ENCODE measurements around the gene NUBP1. TPM values are rescaled to one million over a fixed set of nuclear protein-coding genes. Genes with fewer than 3 reads are reported as not detected.

The NUBP1 gene
- total and polyA plus RNA-seq, 8 donors, result 25.0 to 35.6 (median 28.8) TPM

- no peaks in the 10 kb centered on the region for H3K27me3 ChIP-seq
- intact Hi-C loops (cut with DNase I), result no loop called here
- H3K9me3 ChIP-seq, result no peaks in the 10 kb centered on the region
- no peaks in the 10 kb centered on the region for H3K4me1 ChIP-seq
- no peak overlapping the region for H3K4me3 ChIP-seq
- no peaks in the 10 kb centered on the region for H3K36me3 ChIP-seq
- ATAC-seq, result no peak
- no peak for DNase-seq
- H3K27ac ChIP-seq, result no peak overlapping the region
- TF ChIP-seq CTCF (IDR thresholded peaks at IDR 0.05), result no peak
These were observed 47.4 kb downstream of the NUBP1 start for GRCh38 chr16:10791048-10791447.

- DNase-seq (no peak), ATAC-seq (no peak)
- no peaks in the 10 kb centered on the region for H3K27me3 ChIP-seq
- no peak overlapping the region for H3K4me3 ChIP-seq
- H3K9me3 ChIP-seq, result no peaks in the 10 kb centered on the region
- H3K36me3 ChIP-seq, result no peaks in the 10 kb centered on the region
- TF ChIP-seq CTCF (IDR thresholded peaks at IDR 0.05), result no peak
- no peak overlapping the region for H3K27ac ChIP-seq
- intact Hi-C loops (cut with DNase I), result no loop called here
- no peaks in the 10 kb centered on the region for H3K4me1 ChIP-seq
These were observed 56.1 kb downstream of the NUBP1 start for GRCh38 chr16:10799736-10800135.

- ATAC-seq (no peak), DNase-seq (no peak)
- Histone ChIP-seq H3K4me3 (no peak overlapping the region), H3K27ac (no peak overlapping the region), H3K36me3 (no peaks in the 10 kb centered on the region), H3K9me3 (no peaks in the 10 kb centered on the region), H3K27me3 (no peaks in the 10 kb centered on the region), H3K4me1 (peaks cover 0 to 8% of the 10 kb centered on the region in 2 donors)
- no peak for TF ChIP-seq CTCF (IDR thresholded peaks at IDR 0.05)
- intact Hi-C loops (cut with DNase I), result no loop called here
These were observed 61.7 kb downstream of the NUBP1 start for GRCh38 chr16:10805334-10805733.

GRCh38 chr16:10806698-10807097 lies 63.1 kb downstream of the NUBP1 start:
- Histone ChIP-seq H3K4me3 (no peak overlapping the region), H3K36me3 (no peaks in the 10 kb centered on the region), H3K27ac (no peak overlapping the region), H3K4me1 (peaks cover 0 to 8% of the 10 kb centered on the region in 2 donors), H3K27me3 (no peaks in the 10 kb centered on the region), H3K9me3 (no peaks in the 10 kb centered on the region)
- ATAC-seq, result no peak
- no peak for DNase-seq
- TF ChIP-seq CTCF (IDR thresholded peaks at IDR 0.05), result no peak
- intact Hi-C loops (cut with DNase I), result no loop called here

GRCh38 chr16:10808218-10808617 lies 64.6 kb downstream of the NUBP1 start:
- ATAC-seq, result no peak
- H3K4me1 ChIP-seq, result peaks cover 0 to 16% of the 10 kb centered on the region in 2 donors
- H3K36me3 ChIP-seq, result no peaks in the 10 kb centered on the region
- TF ChIP-seq CTCF (IDR thresholded peaks at IDR 0.05), result no peak
- no peak overlapping the region for H3K4me3 ChIP-seq
- H3K27ac ChIP-seq, result no peak overlapping the region
- no peaks in the 10 kb centered on the region for H3K9me3 ChIP-seq
- intact Hi-C loops (cut with DNase I), result no loop called here
- H3K27me3 ChIP-seq, result no peaks in the 10 kb centered on the region
- DNase-seq, result no peak

Measured in left lung (tissue), 10 donors.